ENCODE data around the gene SNTA1.

DNA sequence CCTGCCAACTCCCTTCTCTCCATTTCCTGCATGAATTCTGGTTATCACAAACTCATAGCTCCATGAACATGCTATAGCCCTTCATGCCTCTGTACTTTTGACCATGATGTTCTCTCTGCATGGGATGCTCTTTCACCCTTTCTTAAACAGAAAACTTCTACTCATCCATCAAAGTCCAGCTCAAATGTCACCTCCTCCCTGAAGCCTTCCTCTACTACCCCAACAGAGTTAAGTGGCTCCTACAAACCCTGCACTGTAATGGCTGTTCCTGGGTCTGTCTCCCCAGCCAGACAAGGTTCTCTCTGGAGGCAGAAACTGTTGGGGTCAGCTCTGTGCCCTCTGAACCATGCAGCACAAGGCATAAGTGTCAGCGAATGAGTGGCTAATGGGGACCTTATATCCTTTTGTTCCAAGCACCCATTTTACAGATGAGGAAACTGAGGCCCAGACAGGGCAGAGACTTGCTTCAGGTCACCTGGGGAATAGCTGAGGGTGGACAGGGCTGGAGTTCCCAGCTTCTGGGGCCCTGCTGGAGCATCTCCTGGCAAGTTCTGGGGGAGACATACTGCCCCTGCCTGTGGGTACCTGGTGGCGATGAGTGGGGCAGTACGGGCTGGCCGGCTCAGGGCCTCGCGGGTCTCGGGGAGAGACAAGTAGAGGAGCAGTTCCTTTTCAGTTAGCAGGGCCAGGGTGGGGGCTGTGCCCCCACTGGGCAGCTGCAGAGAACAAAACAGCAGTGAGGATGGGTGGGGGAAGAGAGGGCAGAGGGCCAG is 31.7 kb downstream of the SNTA1 start:
- no peak for TF ChIP-seq POLR2A (IDR thresholded peaks at IDR 0.05)
- TF ChIP-seq, protein P1, sequence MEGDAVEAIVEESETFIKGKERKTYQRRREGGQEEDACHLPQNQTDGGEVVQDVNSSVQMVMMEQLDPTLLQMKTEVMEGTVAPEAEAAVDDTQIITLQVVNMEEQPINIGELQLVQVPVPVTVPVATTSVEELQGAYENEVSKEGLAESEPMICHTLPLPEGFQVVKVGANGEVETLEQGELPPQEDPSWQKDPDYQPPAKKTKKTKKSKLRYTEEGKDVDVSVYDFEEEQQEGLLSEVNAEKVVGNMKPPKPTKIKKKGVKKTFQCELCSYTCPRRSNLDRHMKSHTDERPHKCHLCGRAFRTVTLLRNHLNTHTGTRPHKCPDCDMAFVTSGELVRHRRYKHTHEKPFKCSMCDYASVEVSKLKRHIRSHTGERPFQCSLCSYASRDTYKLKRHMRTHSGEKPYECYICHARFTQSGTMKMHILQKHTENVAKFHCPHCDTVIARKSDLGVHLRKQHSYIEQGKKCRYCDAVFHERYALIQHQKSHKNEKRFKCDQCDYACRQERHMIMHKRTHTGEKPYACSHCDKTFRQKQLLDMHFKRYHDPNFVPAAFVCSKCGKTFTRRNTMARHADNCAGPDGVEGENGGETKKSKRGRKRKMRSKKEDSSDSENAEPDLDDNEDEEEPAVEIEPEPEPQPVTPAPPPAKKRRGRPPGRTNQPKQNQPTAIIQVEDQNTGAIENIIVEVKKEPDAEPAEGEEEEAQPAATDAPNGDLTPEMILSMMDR (IDR thresholded peaks at IDR 0.05) = no peak
